OCI-LY3 (cell line): ENCODE measurements around the gene SERINC1.

Experiments used
- CTCF ChIP-seq: fragments of 200-600, 300-600 bp; sonication (generic); IDR thresholded peaks from 2 replicates; pipeline ENCODE4 v1.5.1; 2014; ENCODE audit warnings: antibody characterized with exemption, low read length, low read depth
- EZH2phosphoT487 ChIP-seq: fragments of 200-600 bp; shearing (Covaris generic); IDR thresholded peaks from 2 replicates; pipeline ENCODE4 v1.6.1; 2018; ENCODE audit warnings: antibody characterized with exemption, mixed run types, low read depth

- no peak for TF ChIP-seq CTCF
- no peak for TF ChIP-seq EZH2phosphoT487
These were observed 48.9 kb downstream of the SERINC1 start for GRCh38 chr6:122422614-122423267.
